ENCODE results near the gene HIF1A. TPM values are rescaled to one million over a fixed set of nuclear protein-coding genes. Genes with fewer than 3 reads are reported as not detected.

HIF1A gene
- total RNA-seq, 2 donors from 2014 or later: 114 to 305 TPM

DNA sequence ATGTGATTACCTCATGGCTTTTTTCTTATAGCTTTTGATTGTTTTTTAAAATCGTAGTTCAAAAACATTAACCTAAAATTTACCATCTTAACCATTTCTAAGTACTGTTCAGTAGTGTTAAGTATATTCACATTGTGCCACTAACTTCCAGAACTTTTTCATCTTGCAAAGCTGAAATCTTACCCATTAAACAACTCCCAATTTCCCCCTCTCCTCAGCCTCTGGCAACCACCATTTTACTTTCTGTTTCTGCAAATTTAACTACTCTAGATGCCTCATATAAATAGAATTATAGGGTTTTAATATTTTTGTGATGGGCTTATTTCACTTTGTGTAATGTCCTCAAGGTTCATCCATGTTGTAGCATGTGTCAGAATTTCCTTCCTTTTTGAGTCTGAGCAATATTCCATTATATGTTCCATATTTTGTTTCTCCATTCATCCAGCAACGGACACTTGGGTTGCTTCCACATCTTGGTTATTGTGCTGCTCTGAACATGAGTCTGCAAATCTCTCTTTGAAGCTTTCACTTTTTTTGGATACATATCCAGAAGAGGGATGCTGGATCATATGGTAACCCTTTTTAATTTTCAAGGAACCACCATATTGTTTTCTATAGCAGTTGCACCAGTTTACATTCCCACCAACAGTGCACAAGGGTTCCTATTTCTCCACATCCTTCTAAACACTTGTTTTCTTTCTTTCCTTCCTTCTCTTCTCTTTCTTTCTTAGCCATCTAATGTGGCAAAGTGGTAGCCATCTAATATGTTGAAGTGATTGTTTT lies 5.0 kb downstream of the HIF1A start:
- DNase-seq (ENCODE audit: low spot score) (no peak), ATAC-seq (ENCODE audit: insufficient number of reproducible peaks, low FRiP score, low read depth) (no peak)
- Histone ChIP-seq H3K27me3 (replicated peaks; ENCODE audit: insufficient read depth) (no peaks in the 10 kb centered on the region), H3K4me1 (ENCODE audit: control insufficient read depth in 1 of 2, low read depth in 2 of 2) (peaks cover 27 to 56% of the 10 kb centered on the region in 2 donors), H3K36me3 (no peaks in the 10 kb centered on the region), H3K27ac (no peak overlapping the region), H3K4me3 (peak overlapping the region; percentile 43), H3K9me3 (no peaks in the 10 kb centered on the region)
- TF ChIP-seq, protein P1, sequence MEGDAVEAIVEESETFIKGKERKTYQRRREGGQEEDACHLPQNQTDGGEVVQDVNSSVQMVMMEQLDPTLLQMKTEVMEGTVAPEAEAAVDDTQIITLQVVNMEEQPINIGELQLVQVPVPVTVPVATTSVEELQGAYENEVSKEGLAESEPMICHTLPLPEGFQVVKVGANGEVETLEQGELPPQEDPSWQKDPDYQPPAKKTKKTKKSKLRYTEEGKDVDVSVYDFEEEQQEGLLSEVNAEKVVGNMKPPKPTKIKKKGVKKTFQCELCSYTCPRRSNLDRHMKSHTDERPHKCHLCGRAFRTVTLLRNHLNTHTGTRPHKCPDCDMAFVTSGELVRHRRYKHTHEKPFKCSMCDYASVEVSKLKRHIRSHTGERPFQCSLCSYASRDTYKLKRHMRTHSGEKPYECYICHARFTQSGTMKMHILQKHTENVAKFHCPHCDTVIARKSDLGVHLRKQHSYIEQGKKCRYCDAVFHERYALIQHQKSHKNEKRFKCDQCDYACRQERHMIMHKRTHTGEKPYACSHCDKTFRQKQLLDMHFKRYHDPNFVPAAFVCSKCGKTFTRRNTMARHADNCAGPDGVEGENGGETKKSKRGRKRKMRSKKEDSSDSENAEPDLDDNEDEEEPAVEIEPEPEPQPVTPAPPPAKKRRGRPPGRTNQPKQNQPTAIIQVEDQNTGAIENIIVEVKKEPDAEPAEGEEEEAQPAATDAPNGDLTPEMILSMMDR (IDR thresholded peaks at IDR 0.05): no peak

DNA sequence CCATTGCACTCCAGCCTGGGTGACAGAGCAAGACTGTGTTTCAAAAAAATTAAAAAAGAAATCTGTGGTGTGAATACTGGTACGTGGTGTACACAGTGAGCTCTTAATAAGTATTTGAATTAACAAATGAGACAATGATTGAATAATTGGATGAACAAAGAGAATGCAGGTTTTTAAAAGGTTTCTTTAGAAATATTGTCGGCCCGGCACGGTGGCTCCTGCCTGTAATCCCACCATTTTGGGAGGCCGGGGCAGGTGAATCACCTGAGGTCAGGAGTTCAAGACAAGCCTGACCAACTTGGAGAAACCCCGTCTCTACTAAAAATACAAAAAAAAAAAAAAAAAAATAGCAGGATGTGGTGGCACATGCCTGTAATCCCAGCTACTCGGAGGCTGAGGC lies 6.6 kb downstream of the HIF1A start:
- ATAC-seq (ENCODE audit: insufficient number of reproducible peaks, low FRiP score, low read depth) (no peak), DNase-seq (ENCODE audit: low spot score) (no peak)
- Histone ChIP-seq H3K27ac (no peak overlapping the region), H3K36me3 (no peaks in the 10 kb centered on the region), H3K4me1 (ENCODE audit: control insufficient read depth in 1 of 2, low read depth in 2 of 2) (peaks cover 27 to 52% of the 10 kb centered on the region in 2 donors), H3K9me3 (no peaks in the 10 kb centered on the region), H3K4me3 (no peak overlapping the region), H3K27me3 (replicated peaks; ENCODE audit: insufficient read depth) (no peaks in the 10 kb centered on the region)
- TF ChIP-seq, protein P1 (IDR thresholded peaks at IDR 0.05): no peak

DNA sequence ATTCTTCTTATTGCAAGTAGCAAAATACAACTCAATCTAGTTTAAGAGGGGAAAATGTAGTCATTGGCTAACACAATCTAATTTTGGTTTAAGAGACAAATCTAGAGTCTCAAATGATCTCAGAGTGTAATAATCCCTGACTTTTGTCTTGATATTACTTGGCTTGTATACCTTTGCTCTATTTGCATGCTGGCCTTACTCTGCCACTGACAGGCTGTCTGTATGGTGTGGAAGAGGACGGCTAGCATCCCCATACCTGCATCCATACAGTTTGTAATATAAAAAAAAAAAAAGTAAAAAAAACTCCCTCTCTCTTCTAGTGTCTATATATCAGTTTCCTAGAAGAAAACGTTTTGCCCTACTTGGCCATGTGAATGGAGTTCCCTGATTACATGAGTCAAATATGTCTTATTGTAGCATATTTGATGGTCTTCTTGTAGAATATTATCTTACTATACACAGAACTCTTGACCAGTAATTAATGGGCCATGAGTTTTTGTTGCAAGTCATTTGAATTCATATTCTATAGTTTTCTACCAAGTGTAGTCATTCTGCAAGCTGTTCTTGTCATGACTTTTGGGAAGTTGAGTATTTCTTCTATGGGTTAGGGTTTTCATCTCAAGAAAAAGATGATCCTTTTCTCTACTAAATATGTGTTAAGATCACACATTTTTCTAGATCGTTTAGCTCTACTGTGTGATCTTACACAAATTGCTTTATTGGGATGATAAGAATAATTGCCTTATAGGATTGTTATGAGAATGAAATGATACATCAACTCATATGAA lies 8.2 kb downstream of the HIF1A start:
- ATAC-seq (ENCODE audit: insufficient number of reproducible peaks, low FRiP score, low read depth) (no peak), DNase-seq (ENCODE audit: low spot score) (no peak)
- H3K4me1 ChIP-seq (ENCODE audit: control insufficient read depth in 1 of 2, low read depth in 2 of 2): peaks cover 27 to 36% of the 10 kb centered on the region in 2 donors
- no peaks in the 10 kb centered on the region for H3K9me3 ChIP-seq
- TF ChIP-seq, protein P1 (IDR thresholded peaks at IDR 0.05): no peak
- H3K27me3 ChIP-seq (replicated peaks; ENCODE audit: insufficient read depth): no peaks in the 10 kb centered on the region
- no peak overlapping the region for H3K4me3 ChIP-seq
- H3K27ac ChIP-seq: no peak overlapping the region
- H3K36me3 ChIP-seq: no peaks in the 10 kb centered on the region

DNA sequence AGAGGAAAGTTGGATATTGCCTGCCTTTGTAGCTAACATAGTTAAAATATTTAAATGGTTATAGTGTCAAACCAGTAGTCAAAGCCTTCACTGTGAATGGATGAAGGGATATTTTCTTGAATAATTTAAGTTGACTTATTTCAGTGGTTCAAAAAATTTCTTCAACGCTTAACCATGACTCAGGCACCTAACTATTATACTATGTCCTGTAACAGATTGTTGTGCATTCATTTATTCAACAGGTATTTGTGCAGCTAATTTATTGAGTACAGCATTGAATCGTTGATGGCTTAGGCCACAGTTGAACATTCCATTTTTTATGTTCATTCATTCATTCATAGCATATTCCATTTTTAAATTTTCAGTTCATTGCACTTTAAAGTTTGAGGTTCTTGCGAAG lies 9.2 kb downstream of the HIF1A start:
- H3K27me3 ChIP-seq (replicated peaks; ENCODE audit: insufficient read depth): no peaks in the 10 kb centered on the region
- TF ChIP-seq, protein P1 (IDR thresholded peaks at IDR 0.05): no peak
- DNase-seq (ENCODE audit: low spot score) (no peak), ATAC-seq (ENCODE audit: insufficient number of reproducible peaks, low FRiP score, low read depth) (no peak)
- no peaks in the 10 kb centered on the region for H3K36me3 ChIP-seq
- no peak overlapping the region for H3K4me3 ChIP-seq
- no peak overlapping the region for H3K27ac ChIP-seq
- peaks cover 26 to 29% of the 10 kb centered on the region in 2 donors for H3K4me1 ChIP-seq (ENCODE audit: control insufficient read depth in 1 of 2, low read depth in 2 of 2)
- no peaks in the 10 kb centered on the region for H3K9me3 ChIP-seq

DNA sequence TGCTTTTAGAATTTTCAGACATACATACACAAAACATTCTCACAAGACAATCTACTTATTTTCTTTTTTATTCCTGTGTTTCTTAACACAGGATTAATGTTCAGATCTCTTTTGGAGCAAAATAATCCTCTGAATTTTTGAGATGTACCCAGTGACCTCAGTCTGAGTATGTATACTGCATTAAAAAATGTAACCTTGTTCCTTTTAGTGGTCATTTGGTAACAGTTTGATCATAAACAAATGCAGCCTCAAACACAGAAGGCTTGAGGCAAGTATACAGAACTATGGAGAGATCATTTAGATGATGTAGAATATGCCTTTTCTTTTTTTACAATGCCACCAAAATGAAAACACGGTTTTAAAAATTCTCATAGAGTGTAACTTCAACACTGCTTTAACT lies 9.7 kb downstream of the HIF1A start:
- Histone ChIP-seq H3K4me1 (ENCODE audit: control insufficient read depth in 1 of 2, low read depth in 2 of 2) (peaks cover 21 to 29% of the 10 kb centered on the region in 2 donors), H3K9me3 (no peaks in the 10 kb centered on the region), H3K36me3 (no peaks in the 10 kb centered on the region), H3K27me3 (replicated peaks; ENCODE audit: insufficient read depth) (no peaks in the 10 kb centered on the region), H3K27ac (no peak overlapping the region), H3K4me3 (no peak overlapping the region)
- TF ChIP-seq, protein P1 (IDR thresholded peaks at IDR 0.05): no peak
- DNase-seq (ENCODE audit: low spot score): no peak
- ATAC-seq (ENCODE audit: insufficient number of reproducible peaks, low FRiP score, low read depth): no peak

Measured in thoracic aorta (tissue), 2 donors.